Astrocyte of the spinal cord (primary cell): ENCODE measurements around the gene NEDD4L.
"Not testable (repeated sequence)": the region's sequence is repeated elsewhere in the genome, so short reads cannot be mapped to it uniquely, and the experiment has no call there.

Source experiments
- DNase-seq: peaks from one replicate; pipeline ENCODE4 v3.0.0; 2011; ENCODE audit warnings: low read depth, low spot score
- H3K4me3 ChIP-seq: 2 replicates; pipeline ENCODE4 v1.5.1; 2011; ENCODE audit warnings: low read depth, mild to moderate bottlenecking, low read length, moderate library complexity
- in situ Hi-C: cut with HindIII; loops from 2 replicates; pipeline ENCODE4 v1.10.0; 2017; ENCODE audit warnings: low sequenced_read_pairs
- TF ChIP-seq, protein P1 (sequence below): IDR thresholded peaks from 2 replicates; pipeline ENCODE4 v1.5.1; 2012; ENCODE audit warnings: low read depth, mild to moderate bottlenecking, low read length, inconsistent platforms

The NEDD4L gene

GRCh38 chr18:58275176-58275575 lies 231.2 kb downstream of the NEDD4L start:
- DNase-seq = no peak
- TF ChIP-seq, protein P1, sequence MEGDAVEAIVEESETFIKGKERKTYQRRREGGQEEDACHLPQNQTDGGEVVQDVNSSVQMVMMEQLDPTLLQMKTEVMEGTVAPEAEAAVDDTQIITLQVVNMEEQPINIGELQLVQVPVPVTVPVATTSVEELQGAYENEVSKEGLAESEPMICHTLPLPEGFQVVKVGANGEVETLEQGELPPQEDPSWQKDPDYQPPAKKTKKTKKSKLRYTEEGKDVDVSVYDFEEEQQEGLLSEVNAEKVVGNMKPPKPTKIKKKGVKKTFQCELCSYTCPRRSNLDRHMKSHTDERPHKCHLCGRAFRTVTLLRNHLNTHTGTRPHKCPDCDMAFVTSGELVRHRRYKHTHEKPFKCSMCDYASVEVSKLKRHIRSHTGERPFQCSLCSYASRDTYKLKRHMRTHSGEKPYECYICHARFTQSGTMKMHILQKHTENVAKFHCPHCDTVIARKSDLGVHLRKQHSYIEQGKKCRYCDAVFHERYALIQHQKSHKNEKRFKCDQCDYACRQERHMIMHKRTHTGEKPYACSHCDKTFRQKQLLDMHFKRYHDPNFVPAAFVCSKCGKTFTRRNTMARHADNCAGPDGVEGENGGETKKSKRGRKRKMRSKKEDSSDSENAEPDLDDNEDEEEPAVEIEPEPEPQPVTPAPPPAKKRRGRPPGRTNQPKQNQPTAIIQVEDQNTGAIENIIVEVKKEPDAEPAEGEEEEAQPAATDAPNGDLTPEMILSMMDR = no peak
- no peak overlapping the region for H3K4me3 ChIP-seq
- in situ Hi-C loops = no loop called here

DNA sequence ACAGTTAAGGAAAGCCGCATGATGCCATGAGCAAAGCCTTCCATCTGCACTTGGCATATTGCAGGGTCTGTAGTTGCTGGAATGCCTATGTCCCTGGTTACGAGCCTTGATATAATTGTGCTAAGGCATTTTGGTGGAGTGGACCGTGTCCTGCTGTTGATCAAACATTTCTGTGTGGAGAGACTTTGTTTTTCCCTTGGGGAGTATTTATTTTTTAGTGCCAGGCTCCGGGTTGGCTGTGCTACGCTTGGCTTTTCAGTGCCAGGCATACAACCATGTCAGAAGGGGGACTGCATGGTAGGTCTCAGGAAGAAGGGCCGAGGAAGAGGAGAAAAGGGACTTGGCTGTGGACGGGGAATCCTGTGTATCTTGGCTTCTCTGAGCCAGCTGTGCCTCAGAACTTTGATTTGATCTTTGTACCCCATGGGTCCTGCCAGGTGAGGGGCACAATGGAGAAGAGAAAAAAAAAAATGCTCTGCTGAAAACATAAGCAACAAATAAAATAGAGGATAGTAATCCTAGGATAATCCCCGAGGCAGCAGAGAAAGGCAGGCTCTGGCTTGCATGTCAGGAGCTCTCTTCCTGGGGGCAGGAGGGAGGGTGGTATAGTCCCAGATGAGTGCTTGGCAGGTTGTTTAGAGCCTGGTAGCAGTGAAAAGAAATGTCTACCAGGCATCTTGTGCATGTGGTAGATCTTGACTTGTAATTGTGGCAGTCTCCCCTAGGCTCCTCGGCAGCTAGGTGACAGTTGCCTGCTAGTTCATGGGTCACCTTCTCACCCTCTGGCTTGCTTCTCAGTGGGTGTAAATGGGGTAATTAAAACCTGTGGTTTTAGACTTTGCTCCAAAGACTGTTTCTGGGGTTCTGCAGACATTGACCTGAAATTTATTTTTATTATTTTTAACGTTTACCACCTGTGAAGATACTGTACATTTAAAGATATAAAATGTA lies 233.0 kb downstream of the NEDD4L start:
- H3K4me3 ChIP-seq = no peak overlapping the region
- TF ChIP-seq, protein P1 = no peak
- in situ Hi-C loops = no loop called here
- no peak for DNase-seq

DNA sequence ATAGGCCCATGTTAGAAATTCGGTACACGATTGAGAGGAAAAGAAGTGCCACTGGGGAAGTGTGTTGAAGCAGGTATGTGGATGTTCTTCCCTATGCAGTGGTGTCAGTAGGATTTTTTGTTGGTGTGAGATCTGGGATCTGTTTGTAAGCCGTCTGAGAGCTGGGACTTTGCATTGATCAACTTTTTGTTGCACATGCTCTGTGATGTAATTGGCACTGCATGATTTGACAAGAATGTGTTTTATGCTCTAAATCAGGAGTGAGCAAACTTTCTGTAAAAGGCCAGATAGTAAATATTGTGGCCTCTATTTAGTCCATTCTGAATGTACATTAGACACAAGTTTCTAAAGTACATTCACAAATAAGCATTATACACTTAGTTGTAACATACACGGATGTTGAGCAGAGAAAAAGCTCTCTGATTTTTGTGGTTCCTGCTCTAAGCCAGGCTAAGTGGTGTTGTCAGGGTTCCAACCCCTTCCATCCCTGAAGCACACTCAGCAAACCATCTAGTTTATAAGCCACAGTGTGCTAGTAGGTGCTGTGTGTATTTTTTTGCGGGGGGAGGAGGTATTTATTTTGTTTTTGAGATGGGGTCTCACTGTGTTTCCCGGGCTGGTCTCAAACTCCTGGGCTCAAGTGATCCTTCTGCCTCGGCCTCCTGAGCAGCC lies 235.6 kb downstream of the NEDD4L start:
- no peak overlapping the region for H3K4me3 ChIP-seq
- in situ Hi-C loops = no loop called here
- no peak for DNase-seq
- TF ChIP-seq, protein P1 = no peak

DNA sequence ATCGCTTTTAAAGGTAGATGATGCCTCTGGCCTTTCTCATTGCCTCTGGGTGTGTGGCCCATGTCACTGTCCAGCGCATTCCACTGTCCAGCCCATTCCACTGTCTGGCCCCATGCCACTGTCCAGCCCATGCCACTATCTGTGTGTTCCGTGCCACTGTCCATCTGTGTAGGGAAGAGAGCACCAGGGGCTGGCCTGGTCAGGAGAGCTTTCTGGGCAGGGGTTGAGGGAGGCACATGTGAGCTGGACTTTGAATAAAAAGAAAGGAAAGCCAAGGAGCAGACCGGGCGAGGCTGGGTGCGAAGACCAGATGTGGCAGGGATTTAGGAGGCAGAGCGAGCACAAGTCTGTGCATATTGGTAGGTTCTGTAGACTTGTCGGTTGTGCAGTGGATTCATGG lies 236.2 kb downstream of the NEDD4L start:
- TF ChIP-seq, protein P1 = no peak
- no peak overlapping the region for H3K4me3 ChIP-seq

DNA sequence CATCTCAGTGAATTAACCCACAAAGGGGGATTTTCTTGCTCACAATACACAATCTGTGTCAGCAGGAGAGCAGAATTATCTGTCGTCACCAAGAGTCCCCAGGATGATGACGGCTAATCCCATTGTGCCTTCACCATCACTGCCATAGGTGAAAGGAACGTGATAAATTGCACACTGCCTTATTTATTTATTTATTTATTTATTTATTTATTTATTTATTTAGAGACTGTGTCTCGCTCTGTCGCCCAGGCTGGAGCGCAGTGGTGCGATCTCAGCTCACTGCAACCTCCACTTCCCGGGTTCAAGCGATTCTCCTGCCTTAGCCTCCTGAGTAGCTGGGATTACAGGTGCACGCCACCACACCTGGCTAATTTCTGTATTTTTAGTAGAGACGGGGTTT lies 238.8 kb downstream of the NEDD4L start:
- DNase-seq, H3K4me3 ChIP-seq, in situ Hi-C loops: not testable (repeated sequence)

More for the DNA sequence above, 236.2 kb downstream of the NEDD4L start:
- DNase-seq = no peak
- in situ Hi-C loops = no loop called here

DNA sequence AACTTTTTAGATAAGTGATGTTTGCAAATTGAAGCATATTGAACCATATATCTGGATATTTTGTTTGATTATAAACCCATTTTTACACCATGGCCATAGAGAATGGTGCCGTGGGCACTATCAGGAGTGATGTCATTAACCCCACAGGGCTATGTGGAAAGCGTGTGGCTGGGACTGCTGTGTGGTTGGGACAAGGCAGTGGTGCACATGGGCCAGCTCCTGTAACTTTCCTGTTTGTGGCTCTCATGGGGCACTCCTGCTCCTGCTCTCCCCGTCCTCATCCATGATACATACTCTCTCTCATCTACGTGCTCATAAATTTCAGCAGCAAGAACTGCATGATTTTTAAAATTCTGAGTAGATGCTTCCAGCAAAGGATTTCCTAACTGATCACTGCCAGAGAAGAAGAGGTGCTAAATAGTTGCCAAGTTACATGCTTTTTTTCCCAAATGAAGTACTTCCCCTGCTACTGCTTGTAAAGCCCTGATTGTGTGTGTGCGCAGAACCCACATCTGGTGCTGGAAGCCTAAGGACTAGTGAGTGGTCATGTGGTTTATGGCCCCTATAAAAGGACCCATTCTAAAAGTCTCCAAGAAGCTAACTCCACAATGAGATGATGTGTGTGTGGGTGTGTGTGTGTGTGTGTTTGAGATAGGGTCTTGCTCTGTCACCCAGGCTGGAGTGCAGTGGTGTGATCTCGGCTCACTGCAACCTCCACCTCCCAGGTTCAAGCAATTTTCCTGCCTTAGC lies 240.8 kb downstream of the NEDD4L start:
- TF ChIP-seq, protein P1 = no peak
- no peak for DNase-seq
- no peak overlapping the region for H3K4me3 ChIP-seq
- in situ Hi-C loops = no loop called here
